HG03575 (cell line): ENCODE results near the gene CDH23.

Experiments
- ATAC-seq: cut with Tn5 transposase; IDR thresholded peaks from one replicate; pipeline ENCODE4 v1.9.1; 2021; ENCODE audit not compliant: unreplicated experiment, insufficient number of reproducible peaks, low FRiP score; ENCODE audit errors: extremely low read depth

Gene CDH23

DNA sequence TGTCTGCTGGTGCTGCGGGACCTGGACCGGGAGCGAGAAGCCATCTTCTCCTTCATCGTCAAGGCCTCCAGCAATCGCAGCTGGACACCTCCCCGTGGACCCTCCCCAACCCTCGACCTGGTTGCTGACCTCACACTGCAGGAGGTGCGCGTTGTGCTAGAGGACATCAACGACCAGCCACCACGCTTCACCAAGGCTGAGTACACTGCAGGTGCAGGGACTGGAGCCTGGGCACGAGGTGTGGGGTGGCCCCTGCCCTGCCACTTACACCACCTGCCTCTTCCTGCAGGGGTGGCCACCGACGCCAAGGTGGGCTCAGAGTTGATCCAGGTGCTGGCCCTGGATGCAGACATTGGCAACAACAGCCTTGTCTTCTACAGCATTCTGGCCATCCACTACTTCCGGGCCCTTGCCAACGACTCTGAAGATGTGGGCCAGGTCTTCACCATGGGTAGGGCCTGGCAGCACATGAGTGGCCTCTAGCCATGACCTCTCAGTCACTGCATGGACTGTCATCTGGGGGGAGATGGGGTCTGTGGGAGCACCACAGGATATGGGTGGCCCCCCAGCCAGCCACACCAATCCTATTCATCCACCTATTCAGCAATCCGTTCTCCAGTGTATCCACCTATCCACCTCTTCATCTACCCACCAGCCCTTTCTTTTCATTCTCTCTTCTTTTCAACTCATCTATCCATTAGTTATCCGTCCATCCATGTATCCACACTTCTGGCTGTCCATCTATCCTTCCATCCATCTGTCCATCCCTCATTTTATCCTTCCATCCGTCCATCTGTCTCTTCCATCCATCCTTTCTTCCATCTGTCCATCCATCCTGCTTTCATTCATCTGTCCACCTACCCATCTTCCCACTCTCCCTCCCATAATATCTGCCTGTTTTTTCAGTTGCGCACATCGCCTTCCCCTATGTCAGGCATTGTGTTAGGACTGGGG lies 411.1 kb downstream of the CDH23 start:
- ATAC-seq, result no peak

DNA sequence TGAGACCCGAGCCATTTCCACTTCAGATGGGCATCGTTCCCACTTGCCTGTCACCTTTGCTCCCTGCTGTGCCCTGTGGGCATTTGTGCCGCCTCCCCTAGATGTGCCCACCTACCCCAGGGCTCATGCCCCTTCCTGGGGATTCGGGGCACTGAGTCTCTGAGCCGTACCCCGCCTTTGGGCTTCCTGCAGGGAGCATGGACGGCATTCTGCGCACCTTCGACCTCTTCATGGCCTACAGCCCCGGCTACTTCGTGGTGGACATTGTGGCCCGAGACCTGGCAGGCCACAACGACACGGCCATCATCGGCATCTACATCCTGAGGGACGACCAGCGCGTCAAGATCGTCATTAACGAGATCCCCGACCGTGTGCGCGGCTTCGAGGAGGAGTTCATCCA lies 412.9 kb downstream of the CDH23 start:
- ATAC-seq, result no peak

DNA sequence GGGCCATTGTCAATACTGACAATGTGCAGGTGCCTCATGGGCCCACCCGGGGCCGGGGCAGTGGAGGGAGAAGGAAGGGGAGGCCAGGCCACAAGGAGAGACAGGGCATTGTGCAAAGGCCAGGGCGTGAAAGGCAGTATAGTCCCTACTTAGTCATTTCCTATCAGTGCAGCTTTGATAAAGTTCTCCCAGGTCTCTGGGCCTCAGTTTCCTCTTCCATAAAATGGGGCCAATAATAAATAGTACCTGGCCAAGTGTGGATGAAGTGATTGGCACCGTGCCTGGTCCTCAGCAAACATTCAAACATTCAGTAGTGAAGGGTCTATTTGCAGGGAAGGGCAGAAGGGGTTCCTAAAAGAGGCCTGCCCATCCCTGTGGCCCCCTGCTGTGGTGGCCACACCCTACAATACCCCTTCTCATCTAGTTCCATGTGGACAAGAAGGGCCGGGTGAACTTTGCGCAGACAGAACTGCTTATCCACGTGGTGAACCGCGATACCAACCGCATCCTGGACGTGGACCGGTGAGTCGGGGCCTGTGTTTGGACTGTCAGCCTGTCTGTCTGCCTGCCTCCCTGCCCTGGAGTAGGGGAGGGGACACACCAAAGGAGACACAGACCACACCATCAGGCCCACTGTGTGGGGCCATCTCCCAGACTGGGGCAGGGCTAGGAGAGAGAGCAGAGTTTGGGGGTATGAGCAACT lies 413.5 kb downstream of the CDH23 start:
- no peak for ATAC-seq

DNA sequence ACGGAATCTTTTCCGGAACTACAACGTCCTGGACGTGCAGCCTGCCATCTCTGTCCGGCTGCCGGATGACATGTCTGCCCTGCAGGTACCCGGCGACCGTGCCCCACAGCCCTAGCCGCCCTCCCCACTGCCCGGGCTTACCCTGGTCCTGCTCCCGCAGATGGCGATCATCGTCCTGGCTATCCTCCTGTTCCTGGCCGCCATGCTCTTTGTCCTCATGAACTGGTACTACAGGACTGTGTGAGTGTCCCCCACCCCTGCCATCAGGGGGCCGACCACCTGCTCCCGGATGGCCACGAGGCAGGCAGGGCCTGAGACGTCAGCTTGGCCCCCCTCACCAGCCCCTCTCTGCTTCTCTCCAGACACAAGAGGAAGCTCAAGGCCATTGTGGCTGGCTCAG lies 414.6 kb downstream of the CDH23 start:
- ATAC-seq, result no peak

DNA sequence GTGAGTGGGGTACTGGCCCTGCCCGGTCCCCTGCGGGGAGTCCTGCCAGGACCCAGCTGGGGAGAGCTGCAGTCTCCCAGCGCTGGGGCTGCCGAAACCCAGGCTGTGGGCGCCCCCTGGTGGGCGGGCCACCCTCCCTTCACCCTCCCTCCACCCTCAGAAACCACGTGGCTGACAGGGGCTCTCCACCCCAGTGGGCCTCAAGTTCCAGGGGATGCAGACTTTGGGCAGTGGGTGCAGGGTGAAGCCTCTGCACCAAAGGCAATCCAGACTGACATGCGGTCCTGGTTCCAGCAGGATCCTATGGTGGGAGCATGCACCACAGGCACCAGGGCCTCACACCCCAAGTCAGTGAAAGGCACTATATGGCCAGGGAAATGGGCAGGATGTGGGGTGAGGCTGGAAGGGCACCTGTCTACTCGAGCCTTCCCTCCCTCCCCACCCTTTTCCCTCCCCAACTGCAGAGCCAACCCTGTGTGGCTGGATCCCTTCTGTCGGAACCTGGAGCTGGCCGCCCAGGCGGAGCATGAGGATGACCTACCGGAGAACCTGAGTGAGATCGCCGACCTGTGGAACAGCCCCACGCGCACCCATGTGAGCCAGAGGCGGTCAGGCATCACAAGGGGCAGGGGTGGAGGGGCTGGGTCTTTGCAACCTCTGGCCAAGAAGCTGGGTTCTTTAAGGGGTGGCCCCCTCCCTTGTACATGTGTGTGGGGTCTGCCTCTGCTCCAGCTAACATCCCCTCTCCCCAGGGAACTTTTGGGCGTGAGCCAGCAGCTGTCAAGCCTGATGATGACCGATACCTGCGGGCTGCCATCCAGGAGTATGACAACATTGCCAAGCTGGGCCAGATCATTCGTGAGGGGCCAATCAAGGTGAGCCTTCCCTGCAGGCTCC lies 415.5 kb downstream of the CDH23 start:
- ATAC-seq, result no peak

DNA sequence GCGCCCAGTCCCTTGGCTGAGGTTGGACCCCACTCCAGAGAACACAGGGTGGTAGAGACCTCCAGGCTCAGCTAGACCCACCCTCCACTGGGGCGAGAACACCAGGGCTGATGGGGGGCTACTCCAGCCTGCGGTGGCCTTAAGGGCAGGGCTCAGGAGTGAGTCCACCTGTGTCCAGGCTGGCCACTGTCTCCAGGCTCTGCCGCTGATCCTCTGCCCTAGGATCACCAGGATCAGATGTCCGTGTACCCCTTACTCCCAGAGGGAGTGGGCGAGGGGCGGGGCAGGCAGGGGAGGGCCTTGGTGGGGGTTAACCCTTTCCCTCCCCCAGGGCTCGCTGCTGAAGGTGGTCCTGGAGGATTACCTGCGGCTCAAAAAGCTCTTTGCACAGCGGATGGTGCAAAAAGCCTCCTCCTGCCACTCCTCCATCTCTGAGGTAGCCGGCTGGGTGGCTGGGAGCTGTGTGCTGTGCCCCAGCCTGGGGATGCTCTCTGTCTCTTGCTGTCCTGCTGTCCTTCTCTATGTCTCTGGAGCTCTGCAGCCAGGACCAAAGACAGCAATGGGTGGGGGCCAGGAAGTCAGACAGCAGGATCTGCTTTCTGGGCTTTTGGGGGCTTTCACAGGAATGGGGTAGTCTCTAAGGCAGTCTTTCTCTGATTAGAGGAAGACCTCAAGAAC lies 416.3 kb downstream of the CDH23 start:
- no peak for ATAC-seq

DNA sequence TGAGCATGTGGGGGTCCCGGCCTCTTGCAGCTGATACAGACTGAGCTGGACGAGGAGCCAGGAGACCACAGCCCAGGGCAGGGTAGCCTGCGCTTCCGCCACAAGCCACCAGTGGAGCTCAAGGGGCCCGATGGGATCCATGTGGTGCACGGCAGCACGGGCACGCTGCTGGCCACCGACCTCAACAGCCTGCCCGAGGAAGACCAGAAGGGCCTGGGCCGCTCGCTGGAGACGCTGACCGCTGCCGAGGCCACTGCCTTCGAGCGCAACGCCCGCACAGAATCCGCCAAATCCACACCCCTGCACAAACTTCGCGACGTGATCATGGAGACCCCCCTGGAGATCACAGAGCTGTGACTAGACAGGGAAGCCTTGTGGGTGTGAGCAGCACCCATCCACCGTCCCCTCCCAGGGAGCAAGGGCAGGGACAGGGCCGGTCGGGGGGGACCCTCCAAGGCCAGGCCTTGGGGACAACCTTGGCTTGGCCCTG lies 418.2 kb downstream of the CDH23 start:
- no peak for ATAC-seq

DNA sequence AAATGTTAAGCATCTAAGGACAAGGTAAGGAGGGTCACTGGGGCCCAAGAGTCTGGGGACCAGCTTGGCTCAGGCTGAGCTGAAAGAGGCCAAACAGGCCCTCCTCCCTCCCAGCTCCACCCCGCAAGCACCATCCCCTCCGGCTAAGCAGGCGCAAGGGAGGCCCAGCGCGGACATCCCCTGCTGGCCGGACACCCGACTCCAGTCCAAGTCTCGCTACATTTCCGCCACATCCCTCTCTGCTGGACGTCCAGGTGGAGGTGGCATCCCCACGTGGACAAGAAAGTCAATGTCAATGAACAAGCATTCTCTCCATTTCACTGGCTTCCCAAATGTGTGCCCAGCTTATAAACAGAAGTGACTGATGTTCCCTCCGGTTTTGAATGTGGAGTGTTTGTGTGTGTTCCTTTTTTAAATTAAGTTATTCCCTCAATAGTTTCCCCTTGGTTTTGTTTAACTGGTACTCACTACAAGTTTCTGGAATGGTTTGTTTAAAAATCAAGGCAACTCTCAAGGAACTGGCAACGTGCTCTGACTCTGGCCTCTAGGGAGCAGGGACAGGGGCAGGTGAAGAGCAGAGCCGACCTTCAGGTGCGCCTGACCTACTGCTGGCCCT lies 418.9 kb downstream of the CDH23 start:
- ATAC-seq, result no peak

DNA sequence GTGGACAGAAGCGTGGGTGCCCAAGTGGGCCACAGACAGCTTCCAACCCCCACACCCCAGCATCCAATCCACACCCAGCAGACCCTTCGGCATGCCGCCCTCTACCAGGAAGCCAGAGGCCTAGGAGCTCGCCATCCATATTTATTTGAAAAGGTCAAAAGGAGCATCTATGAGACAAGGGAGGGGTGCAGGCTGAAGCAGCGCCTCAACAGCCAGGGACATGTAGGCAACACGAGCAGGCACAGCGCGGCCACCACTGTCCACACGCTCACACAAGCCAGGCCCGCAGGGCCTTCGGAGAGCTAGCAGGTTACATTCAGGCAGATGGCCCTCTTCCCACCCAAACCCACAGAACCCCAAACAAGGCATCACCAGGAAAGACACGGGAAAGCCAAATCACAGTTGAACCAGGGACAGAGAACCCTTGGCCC lies 419.7 kb downstream of the CDH23 start:
- no peak for ATAC-seq

DNA sequence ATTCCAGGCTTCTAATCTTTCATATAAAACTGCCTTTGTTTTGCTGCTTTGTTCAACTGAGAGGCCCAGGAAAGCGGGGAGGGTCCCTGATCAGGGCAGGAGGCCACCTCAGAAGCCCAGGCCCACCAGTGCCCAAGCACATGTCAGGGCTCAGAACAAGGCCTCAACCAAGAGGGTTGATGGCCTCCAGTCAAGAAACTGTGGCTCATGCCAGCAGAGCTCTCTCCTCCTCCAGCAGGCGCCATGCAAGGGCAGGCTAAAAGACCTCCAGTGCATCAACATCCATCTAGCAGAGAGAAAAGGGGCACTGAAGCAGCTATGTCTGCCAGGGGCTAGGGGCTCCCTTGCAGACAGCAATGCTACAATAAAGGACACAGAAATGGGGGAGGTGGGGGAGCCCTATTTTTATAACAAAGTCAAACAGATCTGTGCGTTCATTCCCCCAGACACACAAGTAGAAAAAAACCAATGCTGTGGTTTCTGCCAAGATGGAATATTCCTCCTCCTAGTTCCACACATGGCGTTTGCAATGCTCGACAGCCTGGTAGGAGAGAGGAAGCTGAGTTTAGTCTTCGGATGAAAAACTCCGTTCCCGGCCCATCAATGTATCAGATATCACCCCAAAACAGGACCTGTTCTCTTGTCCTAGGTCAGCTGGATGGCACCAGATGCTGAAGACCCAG lies 420.4 kb downstream of the CDH23 start:
- no peak for ATAC-seq

DNA sequence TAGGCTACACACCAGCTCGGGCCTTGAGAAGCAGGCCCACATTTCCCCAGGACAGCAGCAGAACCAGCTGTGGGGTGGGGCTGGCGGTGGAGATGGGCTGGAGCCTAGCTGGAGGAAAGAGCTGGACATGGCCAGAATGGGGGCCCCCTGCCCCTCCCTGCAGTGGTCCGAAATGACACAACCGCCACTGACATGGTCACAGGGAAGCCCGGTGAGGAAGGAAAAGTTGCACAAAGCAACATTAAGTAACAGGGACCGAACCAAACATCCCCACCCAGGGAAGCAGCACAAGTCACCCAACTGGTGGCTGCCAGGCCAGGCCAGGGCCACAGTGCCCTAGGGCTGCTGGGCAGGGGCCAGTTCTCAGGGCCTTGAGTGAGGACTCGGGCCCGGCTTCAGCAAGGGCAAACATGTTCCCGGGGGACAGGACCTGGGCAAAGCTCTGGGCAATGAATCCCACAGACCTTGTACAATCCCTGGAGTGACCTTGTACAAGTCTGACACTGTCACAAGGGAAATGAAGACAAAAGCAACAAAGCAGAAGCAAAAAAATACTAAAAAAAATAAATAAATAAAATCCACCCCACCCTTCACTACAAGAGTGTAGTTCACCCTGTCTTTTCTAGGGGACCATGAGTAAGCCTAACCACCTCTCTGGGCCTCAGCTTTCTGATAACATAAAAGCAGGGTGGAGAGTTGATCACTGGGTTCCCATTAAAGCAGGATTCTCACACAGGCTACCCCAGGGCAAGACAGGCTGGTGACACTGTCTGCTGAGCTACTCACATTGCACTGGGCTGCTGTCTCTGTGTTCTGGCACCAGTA lies 421.3 kb downstream of the CDH23 start:
- no peak for ATAC-seq

DNA sequence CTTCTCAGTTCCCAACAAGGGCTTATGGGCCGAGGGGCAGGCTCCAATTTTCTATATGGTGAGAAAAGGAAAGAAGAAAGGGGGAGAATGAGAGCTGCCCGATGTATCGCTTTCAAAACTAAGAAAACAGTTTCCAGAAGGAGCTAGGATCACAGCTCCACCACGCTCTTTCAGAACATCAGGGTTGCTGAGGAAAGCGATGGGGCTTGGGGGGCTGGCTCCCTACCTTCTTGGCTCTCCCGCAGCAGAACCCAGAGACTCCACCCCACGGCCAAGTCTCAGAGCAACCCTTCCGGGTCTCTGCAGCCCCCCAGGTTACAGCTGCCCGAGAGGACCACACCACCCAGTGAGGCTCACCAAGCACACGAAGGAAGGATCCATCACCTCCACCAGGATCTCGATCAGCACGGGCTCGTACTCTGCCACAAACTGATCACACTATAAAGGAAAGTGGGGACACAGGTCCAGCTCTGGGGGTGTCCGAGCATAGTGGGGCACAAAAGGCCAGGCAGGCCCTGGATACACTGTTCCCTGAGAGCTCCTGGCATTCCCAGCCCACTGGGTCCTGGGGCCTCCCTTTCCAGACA lies 422.0 kb downstream of the CDH23 start:
- no peak for ATAC-seq

DNA sequence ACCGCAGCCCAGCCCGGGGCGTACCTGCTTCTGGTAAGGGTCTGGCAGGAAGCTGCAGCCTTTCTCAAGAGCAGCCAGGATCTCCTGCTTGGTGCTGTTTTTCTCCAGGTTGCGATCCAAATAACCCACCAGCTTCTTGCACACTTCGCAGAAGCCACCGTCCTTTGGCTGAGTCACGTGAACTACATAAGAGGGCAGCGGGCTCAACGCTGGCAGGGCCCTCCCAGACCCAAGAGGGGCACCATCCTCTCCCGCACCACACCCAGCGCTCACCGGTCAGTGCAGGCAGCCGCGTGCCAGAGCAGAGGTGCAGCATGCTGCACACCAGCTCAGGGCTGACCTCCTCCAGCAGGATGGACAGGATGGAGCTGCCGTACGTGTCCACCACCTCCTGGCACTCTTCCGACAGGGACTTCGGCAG lies 422.7 kb downstream of the CDH23 start:
- ATAC-seq, result no peak

DNA sequence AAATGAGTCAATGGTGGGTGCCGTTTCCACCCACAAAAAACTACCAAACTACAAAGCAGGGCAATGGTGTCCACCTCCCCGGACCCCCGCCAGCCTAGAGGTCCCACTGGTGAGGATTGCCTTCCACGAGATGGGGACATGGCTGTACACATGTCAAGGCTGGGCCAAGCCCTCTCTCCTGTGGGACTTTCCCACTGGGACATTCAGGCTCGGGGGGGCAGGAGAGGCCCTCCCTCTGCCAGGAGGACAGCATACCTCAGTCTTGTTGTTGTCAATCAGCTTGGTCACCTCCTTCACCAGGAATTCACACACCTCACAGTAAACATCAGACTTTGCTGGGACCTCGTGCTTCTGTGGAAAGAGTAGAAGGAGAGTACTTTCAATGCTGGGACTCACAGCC lies 423.3 kb downstream of the CDH23 start:
- no peak for ATAC-seq

DNA sequence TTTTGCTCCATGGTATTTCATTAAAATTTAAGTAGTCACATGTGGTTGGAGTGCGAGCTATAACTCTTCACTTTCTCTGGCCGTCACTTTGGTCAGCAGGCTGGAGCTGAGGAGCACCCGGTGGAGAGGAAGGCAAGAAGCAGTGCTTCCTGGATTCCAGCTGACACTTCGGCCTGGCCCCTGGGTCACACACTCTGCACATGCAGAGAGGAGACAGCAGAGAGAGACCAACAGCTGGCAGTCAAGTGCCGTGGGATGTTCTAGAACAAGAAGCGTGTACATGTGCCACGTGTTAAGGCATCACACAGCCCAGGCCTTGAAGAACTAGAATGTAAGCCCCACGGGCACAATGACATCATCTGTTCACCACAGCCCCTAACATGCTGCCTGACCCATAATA lies 424.2 kb downstream of the CDH23 start:
- no peak for ATAC-seq

DNA sequence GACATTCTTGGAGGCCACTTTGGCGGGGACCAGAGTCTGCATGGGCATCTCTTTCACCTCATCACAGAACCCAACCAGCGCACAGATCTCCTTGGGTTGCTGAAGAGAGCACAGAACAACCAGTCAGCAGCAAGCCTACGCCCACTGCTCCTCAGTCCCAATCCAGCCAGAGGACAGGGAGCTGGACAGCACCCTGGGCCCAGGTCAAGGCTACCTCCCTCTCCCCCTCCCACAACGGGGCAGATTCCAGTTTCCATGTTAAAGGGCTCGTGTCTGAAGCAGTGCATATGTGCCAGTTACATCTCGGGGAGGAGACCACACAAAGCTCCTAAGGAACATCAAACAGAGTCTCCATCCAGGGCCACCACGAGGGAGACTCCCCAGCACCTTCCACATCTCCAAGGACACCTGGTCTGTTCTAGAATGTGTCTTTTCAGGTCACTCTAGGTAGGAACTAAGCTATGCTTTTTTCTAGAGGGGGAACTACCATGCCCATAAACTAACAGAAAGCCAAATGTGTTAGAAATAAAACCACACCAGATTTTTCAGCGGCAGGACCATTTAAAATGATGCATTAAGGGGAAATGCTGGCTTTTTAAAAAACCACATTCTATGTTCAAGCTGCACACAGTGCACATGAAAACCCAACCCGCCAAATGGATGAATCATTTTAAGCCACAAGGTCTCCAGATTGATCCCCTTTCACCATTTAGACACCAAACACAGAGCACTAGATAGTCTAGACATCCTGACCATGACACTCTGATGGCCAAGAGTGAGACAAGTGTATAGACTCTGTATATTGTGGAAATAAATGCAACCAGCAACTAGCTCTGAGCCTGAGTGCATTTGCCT lies 425.4 kb downstream of the CDH23 start:
- ATAC-seq, result no peak
